Activated naive CD8-positive, alpha-beta T cell treated with anti-CD3 and anti-CD28 coated beads for 36 hours (primary cell): ENCODE data around the gene PCBP4. TPM values are rescaled to one million over a fixed set of nuclear protein-coding genes. Genes with fewer than 3 reads are reported as not detected.

Experiments used
- total RNA-seq, 2 experiments: library from RNA; stranded (reverse); gene quantifications; one replicate each; pipeline ENCODE4 v1.2.3, GENCODE V29; 2021

Gene PCBP4
- total RNA-seq, 2 experiments from 2014 or later = 4.5 to 5.6 TPM

Other genes starting within 250 kb of the PCBP4 start
- not detected for gene IQCF6, start 188.2 kb downstream of the PCBP4 start, total RNA-seq
- gene IQCF2, start 105.8 kb downstream of the PCBP4 start, total RNA-seq = not detected
- not detected for gene IQCF5, start 91.9 kb downstream of the PCBP4 start, total RNA-seq
- not detected for gene IQCF1, start 64.1 kb downstream of the PCBP4 start, total RNA-seq
- gene RRP9, start 25.6 kb downstream of the PCBP4 start, total RNA-seq = 10 to 100 TPM; 74.0 to 83.0 TPM
- gene PARP3, start 25.1 kb downstream of the PCBP4 start, total RNA-seq = 10 to 100 TPM; 13.9 to 15.6 TPM
- not detected for gene GPR62, start 12.1 kb downstream of the PCBP4 start, total RNA-seq
- gene ABHD14B, start 6.6 kb upstream of the PCBP4 start, total RNA-seq = 10 to 100 TPM; 58.7 to 59.6 TPM
- gene ABHD14A, start 7.6 kb upstream of the PCBP4 start, total RNA-seq = 10 to 100 TPM; 10.2 to 12.9 TPM
- 10 to 100 TPM; 74.7 to 75.5 TPM for gene ACY1, start 16.1 kb upstream of the PCBP4 start, total RNA-seq
- gene RPL29, start 28.4 kb upstream of the PCBP4 start, total RNA-seq = 1,000 to 10,000 TPM; 1,575 to 1,589 TPM
- gene DUSP7, start 89.1 kb upstream of the PCBP4 start, total RNA-seq = 10 to 100 TPM; 21.7 to 22.0 TPM
- gene POC1A, start 187.0 kb upstream of the PCBP4 start, total RNA-seq = 10 to 100 TPM; 23.8 to 24.8 TPM
- 10 to 100 TPM; 59.4 to 63.0 TPM for gene ALAS1, start 230.7 kb upstream of the PCBP4 start, total RNA-seq